Measurements from ENCODE around the gene NOLC1. TPM values are rescaled to one million over a fixed set of nuclear protein-coding genes. Genes with fewer than 3 reads are reported as not detected.

NOLC1 gene
- total RNA-seq: 100 to 1,000 TPM in 1 of 2 donors, 10 to 100 TPM in 1; 98.9 to 172 TPM

GRCh38 chr10:102151774-102152544 lies at the start of gene NOLC1:
Gene NOLC1 (plus strand): TSS chr10:102152389. CDS start chr10:102152411, 22 bp downstream.
- Mint-ChIP-seq H3K27me3 (no peaks in the 10 kb centered on the region), H3K9me3 (no peaks in the 10 kb centered on the region), H3K27ac (peak within 1 kb of the TSS; percentile 93 to 95), H3K36me3 (peaks cover 35% of the 10 kb centered on the region), H3K4me1 (ENCODE audit: low read depth in 2 of 2) (peaks cover 35 to 41% of the 10 kb centered on the region in 2 donors), H3K4me3 (peak within 1 kb of the TSS; percentile 96)
- DNase-seq (ENCODE audit: low spot score) (peak; percentile 100), ATAC-seq (peak; percentile 97 to 98)

GRCh38 chr10:102102421-102102820 lies 49.8 kb upstream of the NOLC1 start:
- no peak for DNase-seq (ENCODE audit: low spot score)
- H3K4me1 Mint-ChIP-seq (ENCODE audit: low read depth in 2 of 2): peaks cover 9 to 12% of the 10 kb centered on the region in 2 donors
- H3K27ac Mint-ChIP-seq: no peak overlapping the region
- H3K36me3 Mint-ChIP-seq: no peaks in the 10 kb centered on the region
- no peak for ATAC-seq
- no peak overlapping the region for H3K4me3 Mint-ChIP-seq
- no peaks in the 10 kb centered on the region for H3K27me3 Mint-ChIP-seq
- H3K9me3 Mint-ChIP-seq: no peaks in the 10 kb centered on the region

DNA sequence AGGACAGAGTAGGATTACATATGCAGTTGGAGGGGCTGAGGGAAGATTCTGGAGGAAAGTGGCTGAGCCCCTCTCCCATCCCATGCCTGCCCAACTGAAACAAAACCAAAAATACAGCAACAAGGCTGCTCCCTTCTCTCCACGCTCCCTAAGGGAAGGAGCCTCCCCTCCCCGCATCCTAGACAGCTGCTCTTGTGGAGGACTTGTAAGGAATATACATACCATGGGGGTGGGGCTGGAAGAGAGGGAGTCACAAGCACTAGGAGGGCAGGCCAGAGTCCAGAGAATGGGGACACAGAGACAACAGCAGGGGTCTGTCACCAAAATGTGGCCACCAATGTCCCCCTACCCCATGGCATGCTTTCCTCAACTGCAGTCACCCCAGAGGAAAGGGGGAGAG lies 45.2 kb upstream of the NOLC1 start:
- Mint-ChIP-seq H3K36me3 (peaks cover 6% of the 10 kb centered on the region), H3K27ac (no peak overlapping the region), H3K9me3 (no peaks in the 10 kb centered on the region), H3K4me1 (ENCODE audit: low read depth in 2 of 2) (peaks cover 12 to 17% of the 10 kb centered on the region in 2 donors), H3K27me3 (no peaks in the 10 kb centered on the region), H3K4me3 (no peak overlapping the region)
- DNase-seq (ENCODE audit: low spot score): no peak
- no peak for ATAC-seq

DNA sequence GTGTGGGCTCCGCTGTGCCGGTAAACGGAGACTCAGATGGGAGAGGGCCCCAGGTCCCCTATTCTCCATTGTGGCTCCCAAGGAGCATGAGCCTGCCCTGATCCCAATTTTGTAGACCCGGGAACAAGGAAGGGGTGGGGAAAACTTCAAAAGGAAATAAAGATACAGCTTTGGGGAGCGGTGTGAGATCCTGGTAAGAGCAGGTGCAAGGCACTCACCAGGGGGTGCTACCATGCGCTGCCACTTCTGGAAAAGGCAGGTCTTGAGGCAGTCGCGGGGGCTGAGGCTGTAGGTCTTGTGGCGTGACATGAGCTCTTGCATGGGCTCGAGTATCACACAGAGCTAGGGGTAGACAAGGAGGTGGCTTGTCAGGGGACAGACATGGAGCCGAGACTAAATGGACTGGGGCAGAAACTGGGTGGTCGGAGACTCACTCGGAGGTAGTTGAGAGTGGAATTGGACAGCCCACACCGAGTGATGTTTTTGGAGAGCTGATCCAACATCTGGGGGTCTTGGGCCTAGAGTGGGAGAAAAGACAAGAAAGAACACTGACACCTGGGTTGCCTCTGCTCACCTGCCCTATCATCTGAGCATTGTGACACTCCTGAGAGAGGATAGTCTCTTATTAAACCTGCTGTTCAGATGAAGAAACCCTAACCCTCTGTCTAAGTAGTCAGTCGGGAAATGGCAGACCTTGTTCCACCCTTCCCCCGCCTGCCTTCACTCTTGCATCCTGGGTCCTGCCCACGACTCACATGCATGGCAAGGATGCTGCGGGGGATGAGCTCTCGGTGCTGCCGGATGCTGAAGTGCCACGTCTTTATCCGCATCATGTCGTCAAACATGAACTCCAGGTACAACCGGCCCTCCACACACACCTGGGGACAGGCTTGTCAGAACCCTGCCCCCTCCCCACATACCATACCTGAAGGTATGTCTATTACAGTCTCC lies 42.7 kb upstream of the NOLC1 start:
- DNase-seq (ENCODE audit: low spot score) (no peak), ATAC-seq (no peak)
- peaks cover 6% of the 10 kb centered on the region for H3K36me3 Mint-ChIP-seq
- no peak overlapping the region for H3K4me3 Mint-ChIP-seq
- peaks cover 24 to 31% of the 10 kb centered on the region in 2 donors for H3K4me1 Mint-ChIP-seq (ENCODE audit: low read depth in 2 of 2)
- H3K9me3 Mint-ChIP-seq: no peaks in the 10 kb centered on the region
- H3K27ac Mint-ChIP-seq: no peak overlapping the region
- H3K27me3 Mint-ChIP-seq: no peaks in the 10 kb centered on the region

DNA sequence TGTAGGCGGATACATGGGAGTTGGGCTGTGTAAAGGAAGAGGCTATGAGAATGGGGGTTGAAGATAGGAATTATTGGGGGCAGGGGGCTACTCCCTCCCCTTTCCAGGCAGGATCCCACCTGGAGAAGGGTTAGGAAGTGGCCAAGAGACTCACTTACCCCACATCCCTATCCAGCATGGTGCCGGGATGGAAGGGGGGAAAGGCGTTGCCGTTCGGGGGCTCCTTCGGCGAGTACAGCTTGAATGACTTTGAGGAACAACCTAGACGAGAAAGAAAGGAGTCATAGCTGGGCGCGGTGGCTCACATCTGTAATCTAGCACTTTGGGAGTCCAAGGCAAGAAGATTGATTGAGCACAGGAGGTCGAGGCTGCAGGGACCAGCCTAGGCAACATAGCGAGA lies 40.9 kb upstream of the NOLC1 start:
- no peaks in the 10 kb centered on the region for H3K9me3 Mint-ChIP-seq
- H3K36me3 Mint-ChIP-seq: peaks cover 6% of the 10 kb centered on the region
- no peak overlapping the region for H3K4me3 Mint-ChIP-seq
- no peaks in the 10 kb centered on the region for H3K27me3 Mint-ChIP-seq
- no peak for ATAC-seq
- DNase-seq (ENCODE audit: low spot score): no peak
- H3K27ac Mint-ChIP-seq: no peak overlapping the region
- peaks cover 22 to 35% of the 10 kb centered on the region in 2 donors for H3K4me1 Mint-ChIP-seq (ENCODE audit: low read depth in 2 of 2)

GRCh38 chr10:102112210-102112817 lies 39.9 kb upstream of the NOLC1 start:
- Mint-ChIP-seq H3K4me1 (ENCODE audit: low read depth in 2 of 2) (peaks cover 31 to 44% of the 10 kb centered on the region in 2 donors), H3K27me3 (no peaks in the 10 kb centered on the region), H3K36me3 (peaks cover 6% of the 10 kb centered on the region), H3K4me3 (no peak overlapping the region), H3K9me3 (no peaks in the 10 kb centered on the region), H3K27ac (peak overlapping the region in 1 of 2 donors; percentile 79)
- DNase-seq (ENCODE audit: low spot score) (no peak), ATAC-seq (no peak)

- peaks cover 42 to 53% of the 10 kb centered on the region in 2 donors for H3K4me1 Mint-ChIP-seq (ENCODE audit: low read depth in 2 of 2)
- DNase-seq (ENCODE audit: low spot score) (no peak), ATAC-seq (no peak)
- peak overlapping the region; percentile 82 for H3K4me3 Mint-ChIP-seq
- H3K27ac Mint-ChIP-seq: peak overlapping the region; percentile 79 to 82
- peaks cover 4% of the 10 kb centered on the region for H3K36me3 Mint-ChIP-seq
- no peaks in the 10 kb centered on the region for H3K9me3 Mint-ChIP-seq
- no peaks in the 10 kb centered on the region for H3K27me3 Mint-ChIP-seq
Observed at GRCh38 chr10:102113261-102113955, 38.8 kb upstream of the NOLC1 start.

GRCh38 chr10:102113956-102114857 lies 38.0 kb upstream of the NOLC1 start:
- ATAC-seq (peak; percentile 17 to 38), DNase-seq (ENCODE audit: low spot score) (peak; percentile 64)
- Mint-ChIP-seq H3K27ac (peak overlapping the region; percentile 80 to 90), H3K27me3 (no peaks in the 10 kb centered on the region), H3K36me3 (no peaks in the 10 kb centered on the region), H3K4me1 (ENCODE audit: low read depth in 2 of 2) (peaks cover 47 to 56% of the 10 kb centered on the region in 2 donors), H3K4me3 (peak overlapping the region; percentile 82), H3K9me3 (no peaks in the 10 kb centered on the region)

DNA sequence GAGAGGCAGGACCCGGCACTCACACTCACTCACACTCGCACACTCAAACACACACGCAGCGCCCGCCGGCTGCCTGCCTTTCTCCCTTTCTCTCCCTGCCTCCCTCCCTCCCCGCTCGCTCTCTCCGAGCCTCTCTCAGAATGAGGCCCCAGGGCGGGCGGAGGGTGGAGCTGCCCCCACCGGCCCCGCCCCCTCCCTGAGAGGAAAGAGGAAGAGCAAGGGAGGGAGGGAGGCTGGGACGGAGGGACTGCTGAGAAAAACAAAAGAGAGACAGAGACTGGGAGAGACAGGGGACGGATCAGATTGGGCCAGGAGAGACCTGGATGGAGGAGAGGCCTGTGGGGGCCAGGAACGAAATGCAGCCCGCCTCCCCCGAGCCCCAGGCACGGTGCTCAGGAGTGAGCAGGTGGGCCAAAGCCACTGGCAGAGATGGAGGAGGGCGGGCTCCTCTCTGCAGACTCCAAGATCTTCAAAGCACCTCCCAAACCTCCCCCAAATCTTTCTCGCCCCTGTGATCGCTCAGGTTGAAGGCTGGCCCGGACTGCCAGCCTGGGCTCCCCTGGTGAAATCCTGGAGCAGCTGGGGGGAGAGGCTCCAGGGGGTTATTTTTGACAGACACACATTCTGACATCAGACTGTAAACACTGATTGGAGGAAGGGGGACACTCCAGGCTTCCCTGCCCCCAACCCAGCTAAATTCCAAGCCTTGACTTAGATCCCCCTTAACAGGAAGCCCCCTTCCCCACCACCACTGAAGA lies 37.1 kb upstream of the NOLC1 start:
- peak overlapping the region; percentile 82 for H3K4me3 Mint-ChIP-seq
- DNase-seq (ENCODE audit: low spot score): peak; percentile 82
- no peaks in the 10 kb centered on the region for H3K27me3 Mint-ChIP-seq
- peak overlapping the region; percentile 80 to 90 for H3K27ac Mint-ChIP-seq
- H3K36me3 Mint-ChIP-seq: no peaks in the 10 kb centered on the region
- H3K9me3 Mint-ChIP-seq: no peaks in the 10 kb centered on the region
- peak; percentile 88 to 94 for ATAC-seq
- peaks cover 50 to 57% of the 10 kb centered on the region in 2 donors for H3K4me1 Mint-ChIP-seq (ENCODE audit: low read depth in 2 of 2)

GRCh38 chr10:102115775-102116174 lies 36.4 kb upstream of the NOLC1 start:
- Mint-ChIP-seq H3K27ac (peak overlapping the region; percentile 80 to 90), H3K4me3 (peak overlapping the region; percentile 82)
- no peak for ATAC-seq

DNA sequence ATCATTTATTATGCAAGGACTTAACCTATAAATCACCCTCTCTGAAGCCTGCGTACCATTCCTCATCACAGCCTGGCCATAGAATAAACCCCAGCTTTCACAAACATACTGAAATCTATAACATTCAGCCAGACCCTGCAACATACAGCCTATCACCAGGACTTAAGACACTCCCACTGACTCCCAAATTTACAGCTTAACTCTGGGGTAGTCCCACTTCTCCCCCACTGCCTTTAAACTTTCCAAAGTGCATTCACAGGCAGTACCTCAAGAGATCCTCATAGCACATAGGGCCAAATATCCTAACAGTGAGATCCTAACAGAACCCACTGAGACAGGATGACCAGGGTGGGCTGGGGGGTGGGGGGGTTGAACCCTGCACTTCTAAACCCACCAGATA lies 35.5 kb upstream of the NOLC1 start:
- Mint-ChIP-seq H3K27ac (peak overlapping the region; percentile 80 to 90), H3K4me1 (ENCODE audit: low read depth in 2 of 2) (peaks cover 50 to 64% of the 10 kb centered on the region in 2 donors), H3K9me3 (no peaks in the 10 kb centered on the region), H3K27me3 (no peaks in the 10 kb centered on the region), H3K4me3 (peak overlapping the region; percentile 82), H3K36me3 (no peaks in the 10 kb centered on the region)
- ATAC-seq (no peak), DNase-seq (ENCODE audit: low spot score) (no peak)

More at GRCh38 chr10:102115775-102116174, 36.4 kb upstream of the NOLC1 start:
- Mint-ChIP-seq H3K36me3 (no peaks in the 10 kb centered on the region), H3K27me3 (no peaks in the 10 kb centered on the region), H3K9me3 (no peaks in the 10 kb centered on the region), H3K4me1 (ENCODE audit: low read depth in 2 of 2) (peaks cover 50 to 55% of the 10 kb centered on the region in 2 donors)
- no peak for DNase-seq (ENCODE audit: low spot score)

All from natural killer cell treated with Interleukin-12 subunit alpha and Interleukin-12 subunit beta and Interleukin-15 and Interleukin-18, amount 100 ng/mL, for 72 hours (primary cell).